ENCODE results near the gene MAD2L2. TPM values are rescaled to one million over a fixed set of nuclear protein-coding genes. Genes with fewer than 3 reads are reported as not detected.

The MAD2L2 gene
- total RNA-seq, 1 experiment from 2014 or later: 127 TPM

GRCh38 chr1:11649237-11649623 is 31.7 kb downstream of the MAD2L2 start:
- ATAC-seq: no peak
- POLR2A ChIA-PET (ENCODE audit: unreplicated experiment): interaction anchor here (0.6 kb wide), 1 partner anchor 388 kb away, joined by 5 read pairs; no protein-coding TSS in a partner anchor
- TF ChIP-seq EZH2 (IDR thresholded peaks at IDR 0.05; ENCODE audit: low read length, unreplicated experiment) (no peak), EZH2phosphoT487 (IDR thresholded peaks at IDR 0.05; ENCODE audit: borderline replicate concordance, low read length) (no peak)
- TF ChIP-seq, protein P1, sequence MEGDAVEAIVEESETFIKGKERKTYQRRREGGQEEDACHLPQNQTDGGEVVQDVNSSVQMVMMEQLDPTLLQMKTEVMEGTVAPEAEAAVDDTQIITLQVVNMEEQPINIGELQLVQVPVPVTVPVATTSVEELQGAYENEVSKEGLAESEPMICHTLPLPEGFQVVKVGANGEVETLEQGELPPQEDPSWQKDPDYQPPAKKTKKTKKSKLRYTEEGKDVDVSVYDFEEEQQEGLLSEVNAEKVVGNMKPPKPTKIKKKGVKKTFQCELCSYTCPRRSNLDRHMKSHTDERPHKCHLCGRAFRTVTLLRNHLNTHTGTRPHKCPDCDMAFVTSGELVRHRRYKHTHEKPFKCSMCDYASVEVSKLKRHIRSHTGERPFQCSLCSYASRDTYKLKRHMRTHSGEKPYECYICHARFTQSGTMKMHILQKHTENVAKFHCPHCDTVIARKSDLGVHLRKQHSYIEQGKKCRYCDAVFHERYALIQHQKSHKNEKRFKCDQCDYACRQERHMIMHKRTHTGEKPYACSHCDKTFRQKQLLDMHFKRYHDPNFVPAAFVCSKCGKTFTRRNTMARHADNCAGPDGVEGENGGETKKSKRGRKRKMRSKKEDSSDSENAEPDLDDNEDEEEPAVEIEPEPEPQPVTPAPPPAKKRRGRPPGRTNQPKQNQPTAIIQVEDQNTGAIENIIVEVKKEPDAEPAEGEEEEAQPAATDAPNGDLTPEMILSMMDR (conservative IDR thresholded peaks at IDR 0.05; ENCODE audit: low read depth, low read length): no peak

DNA sequence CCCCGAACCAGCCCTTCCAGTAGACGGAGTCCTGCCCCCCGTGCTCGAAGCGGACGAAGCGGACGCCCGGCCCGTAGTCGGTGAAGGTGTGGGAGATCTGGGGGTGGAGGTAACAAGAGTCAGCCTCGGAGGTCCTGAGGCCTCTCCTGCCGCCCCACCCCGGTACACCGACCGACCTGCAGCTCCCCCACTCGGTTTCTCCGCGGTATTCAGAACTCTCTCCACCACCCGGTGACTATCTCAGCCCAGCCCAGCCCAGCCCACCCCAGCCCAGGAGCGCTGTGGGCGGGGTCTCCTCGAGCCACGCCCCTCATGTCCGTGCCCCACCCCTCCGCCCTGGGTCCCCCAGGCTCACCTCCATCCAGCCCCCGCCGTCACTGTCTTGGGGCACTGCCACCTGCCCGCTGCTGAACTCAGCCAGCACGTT is 32.2 kb downstream of the MAD2L2 start:
- Histone ChIP-seq H3K9me2 (replicated peaks; ENCODE audit: low read length) (no peaks in the 10 kb centered on the region), H3F3A (ENCODE audit: low read length, unreplicated experiment) (no peaks in the 10 kb centered on the region), H3K9me3 (ENCODE audit: low read length) (no peaks in the 10 kb centered on the region), H3K4me2 (ENCODE audit: low read length) (0 out of 2 replicates have a peak overlapping the region, but pooled peaks have one; percentile 48), H3K4me3 (ENCODE audit: low read length) (no peak overlapping the region), H3K27ac (ENCODE audit: low read length) (no peak overlapping the region), H4K20me1 (ENCODE audit: low read length) (no peaks in the 10 kb centered on the region), H3K9ac (ENCODE audit: low read length) (no peak overlapping the region), H3K4me1 (ENCODE audit: insufficient read depth, low read length) (peaks cover 18% of the 10 kb centered on the region), H3K27me3 (ENCODE audit: low read length) (no peaks in the 10 kb centered on the region), H2AFZ (ENCODE audit: low read length) (no peak overlapping the region), H3K36me3 (ENCODE audit: low read depth, low read length) (no peaks in the 10 kb centered on the region), H3K79me2 (ENCODE audit: low read length) (no peaks in the 10 kb centered on the region)
- DNase-seq: peak; percentile 40
- POLR2A ChIA-PET (ENCODE audit: unreplicated experiment): interaction anchor here (0.5 to 0.6 kb wide), 2 partner anchors 8 to 388 kb away, joined by 5 to 23 read pairs; no protein-coding TSS in a partner anchor
- CTCF ChIA-PET: no interaction called here
- peak; percentile 39 for ATAC-seq
- BruUV-seq (replicated peaks): no TSS peak
- no peak for TF ChIP-seq EZH2 (IDR thresholded peaks at IDR 0.05; ENCODE audit: low read length, unreplicated experiment)
- no peak for TF ChIP-seq EZH2phosphoT487 (IDR thresholded peaks at IDR 0.05; ENCODE audit: borderline replicate concordance, low read length)
- TF ChIP-seq, protein P1 (conservative IDR thresholded peaks at IDR 0.05; ENCODE audit: low read depth, low read length): no peak
- intact Hi-C loops (cut with micrococcal nuclease): loop anchor here (10.0 kb wide), 1 partner anchor 364 kb away; no protein-coding TSS in a partner anchor

More at GRCh38 chr1:11649237-11649623, 31.7 kb downstream of the MAD2L2 start:
- Histone ChIP-seq H3K9me2 (replicated peaks; ENCODE audit: low read length) (no peaks in the 10 kb centered on the region), H3K9ac (ENCODE audit: low read length) (no peak overlapping the region), H3K9me3 (ENCODE audit: low read length) (no peaks in the 10 kb centered on the region), H3F3A (ENCODE audit: low read length, unreplicated experiment) (no peaks in the 10 kb centered on the region), H3K27me3 (ENCODE audit: low read length) (no peaks in the 10 kb centered on the region), H2AFZ (ENCODE audit: low read length) (no peak overlapping the region), H3K27ac (ENCODE audit: low read length) (no peak overlapping the region), H4K20me1 (ENCODE audit: low read length) (no peaks in the 10 kb centered on the region), H3K4me1 (ENCODE audit: insufficient read depth, low read length) (peaks cover 21% of the 10 kb centered on the region), H3K79me2 (ENCODE audit: low read length) (no peaks in the 10 kb centered on the region), H3K4me3 (ENCODE audit: low read length) (no peak overlapping the region), H3K4me2 (ENCODE audit: low read length) (peak overlapping the region; percentile 71), H3K36me3 (ENCODE audit: low read depth, low read length) (no peaks in the 10 kb centered on the region)
- BruUV-seq (replicated peaks): no TSS peak
- CTCF ChIA-PET: no interaction called here
- intact Hi-C loops (cut with micrococcal nuclease): loop anchor here (10.0 kb wide), 1 partner anchor 364 kb away; no protein-coding TSS in a partner anchor
- no peak for DNase-seq

GRCh38 chr1:11648039-11648438 is 32.9 kb downstream of the MAD2L2 start:
- Histone ChIP-seq H4K20me1 (ENCODE audit: low read length) (no peaks in the 10 kb centered on the region), H2AFZ (ENCODE audit: low read length) (no peak overlapping the region), H3K9ac (ENCODE audit: low read length) (no peak overlapping the region), H3K9me2 (replicated peaks; ENCODE audit: low read length) (no peaks in the 10 kb centered on the region), H3K79me2 (ENCODE audit: low read length) (no peaks in the 10 kb centered on the region), H3K4me1 (ENCODE audit: insufficient read depth, low read length) (peaks cover 13% of the 10 kb centered on the region; the same call in 1 of the 2 replicates), H3K27me3 (ENCODE audit: low read length) (no peaks in the 10 kb centered on the region), H3K4me3 (ENCODE audit: low read length) (no peak overlapping the region), H3F3A (ENCODE audit: low read length, unreplicated experiment) (no peaks in the 10 kb centered on the region), H3K9me3 (ENCODE audit: low read length) (no peaks in the 10 kb centered on the region), H3K4me2 (ENCODE audit: low read length) (no peak overlapping the region), H3K36me3 (ENCODE audit: low read depth, low read length) (no peaks in the 10 kb centered on the region), H3K27ac (ENCODE audit: low read length) (no peak overlapping the region)
- intact Hi-C loops (cut with micrococcal nuclease): loop anchor here (10.0 kb wide), 1 partner anchor 363 kb away; no protein-coding TSS in a partner anchor
- DNase-seq (no peak), ATAC-seq (no peak)
- ChIA-PET CTCF (no interaction called here), POLR2A (ENCODE audit: unreplicated experiment) (interaction anchor here (0.5 kb wide), 1 partner anchor 7 kb away, joined by 23 read pairs; no protein-coding TSS in a partner anchor)
- TF ChIP-seq EZH2phosphoT487 (IDR thresholded peaks at IDR 0.05; ENCODE audit: borderline replicate concordance, low read length) (no peak), EZH2 (IDR thresholded peaks at IDR 0.05; ENCODE audit: low read length, unreplicated experiment) (no peak)
- TF ChIP-seq, protein P1 (conservative IDR thresholded peaks at IDR 0.05; ENCODE audit: low read depth, low read length): no peak
- BruUV-seq (replicated peaks): no TSS peak
